Measurements from ENCODE around the gene MEGF11. TPM values are rescaled to one million over a fixed set of nuclear protein-coding genes. Genes with fewer than 3 reads are reported as not detected.

MEGF11 gene
- total RNA-seq, 1 experiment from 2014 or later, result 1.2 TPM

GRCh38 chr15:66278671-66279070 lies 25.1 kb upstream of the MEGF11 start:
- Histone ChIP-seq H4K8ac (replicated peaks; ENCODE audit: insufficient read length, low read depth, low read length) (no peak overlapping the region), H2BK12ac (ENCODE audit: insufficient read length, low read depth, low read length) (no peak overlapping the region), H2BK120ac (ENCODE audit: low read depth, low read length, poor library complexity, severe bottlenecking) (no peak overlapping the region), H3K56ac (ENCODE audit: insufficient read length, low read depth, low read length) (no peak overlapping the region), H3K18ac (ENCODE audit: insufficient read length, low read depth, low read length) (no peak overlapping the region), H4K91ac (ENCODE audit: insufficient read length, low read depth, low read length) (no peak overlapping the region), H3K4me1 (ENCODE audit: insufficient read depth, low read length) (no peaks in the 10 kb centered on the region), H3K9ac (ENCODE audit: extremely low read depth, insufficient read length, low read length) (no peak overlapping the region), H3T11ph (ENCODE audit: low read length) (no peak overlapping the region), H3K27me3 (ENCODE audit: insufficient read depth, low read length) (no peaks in the 10 kb centered on the region), H4K20me1 (ENCODE audit: control insufficient read depth, insufficient read depth, insufficient read length) (no peaks in the 10 kb centered on the region), H3K4ac (ENCODE audit: low read depth, low read length) (no peak overlapping the region), H4K5ac (ENCODE audit: insufficient read length, low read depth, low read length) (no peak overlapping the region), H2BK15ac (ENCODE audit: low read depth, low read length) (no peak overlapping the region), H3K27ac (ENCODE audit: insufficient read length, low read depth, low read length) (no peak overlapping the region), H3K79me1 (ENCODE audit: insufficient read depth, low read depth, low read length, poor library complexity, severe bottlenecking) (no peaks in the 10 kb centered on the region), H3K14ac (ENCODE audit: insufficient read depth, low read length) (no peak overlapping the region), H3K23ac (ENCODE audit: insufficient read length, low read depth, low read length) (no peak overlapping the region), H2BK5ac (ENCODE audit: insufficient read length, low read length) (no peak overlapping the region), H3K23me2 (ENCODE audit: insufficient read length, low read depth, low read length, poor library complexity, severe bottlenecking) (no peaks in the 10 kb centered on the region), H3K79me2 (ENCODE audit: insufficient read depth, low read length) (no peaks in the 10 kb centered on the region), H3K4me2 (ENCODE audit: insufficient read depth, insufficient read length, low read length) (no peak overlapping the region), H2AK5ac (ENCODE audit: insufficient read length, low read length) (no peak overlapping the region), H2BK20ac (ENCODE audit: low read depth, low read length, poor library complexity, severe bottlenecking) (no peak overlapping the region), H2AFZ (ENCODE audit: low read length) (no peak overlapping the region), H3K9me3 (ENCODE audit: control insufficient read depth, low read depth, low read length) (no peaks in the 10 kb centered on the region)
- H3K4me3 Mint-ChIP-seq, result no peak overlapping the region
- H3K36me3 Mint-ChIP-seq (ENCODE audit: insufficient read depth in 1 of 3, low read depth in 3 of 3), result peaks cover 0 to 2% (median 0%) of the 10 kb centered on the region in 3 experiments; a peak in 1 of 7 replicates
- H3K9me3 Mint-ChIP-seq, result no peaks in the 10 kb centered on the region
- H3K27ac Mint-ChIP-seq, result no peak overlapping the region
- no CpG with 5 or more reads among the region's 6 CpGs for WGBS (ENCODE audit: extremely low coverage, insufficient read length, low lambda C conversion rate)
- no peak for TF ChIP-seq CTCF (conservative IDR thresholded peaks at IDR 0.05)
- H3K4me1 Mint-ChIP-seq, result peaks cover 8 to 10% of the 10 kb centered on the region in 2 experiments
- peaks cover 6% of the 10 kb centered on the region for H3K27me3 Mint-ChIP-seq (ENCODE audit: low read depth)
- no peak for DNase-seq
